ENCODE results near the gene BSND. TPM values are rescaled to one million over a fixed set of nuclear protein-coding genes. Genes with fewer than 3 reads are reported as not detected.

The BSND gene
- polyA plus RNA-seq, 1 donor (not counting 4 experiments of a cell fraction or from before 2014, with no cell fraction given): not detected

DNA sequence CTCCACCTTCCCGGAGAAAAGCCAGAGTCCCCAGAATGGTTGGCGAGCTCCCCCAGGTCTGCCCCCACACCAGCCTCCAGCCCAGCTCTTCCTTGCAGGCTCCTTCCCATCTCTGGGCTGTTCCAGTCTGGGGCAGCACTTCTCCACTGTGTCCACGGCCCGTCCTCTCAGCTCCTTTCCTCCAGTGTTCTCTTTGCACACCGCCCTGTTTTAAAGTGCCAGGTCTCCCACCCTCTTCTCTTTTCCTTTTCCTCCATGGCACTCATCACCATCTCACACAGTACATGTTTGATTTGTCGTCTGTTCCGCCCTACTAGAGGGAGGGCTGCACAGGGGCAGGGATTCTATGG is 34.5 kb downstream of the BSND start:
- no peaks in the 10 kb centered on the region for H3K9me3 ChIP-seq (ENCODE audit: control insufficient read depth, low read depth, low read length)
- H3K9me1 ChIP-seq (ENCODE audit: control insufficient read depth, extremely low read depth, insufficient read depth, low read length): no peaks in the 10 kb centered on the region
- no peak overlapping the region for H3K4me2 ChIP-seq (ENCODE audit: control insufficient read depth, extremely low read depth, insufficient read depth, low read depth, low read length)
- no peak overlapping the region for H2AFZ ChIP-seq (ENCODE audit: control insufficient read depth, low read length)
- dilution Hi-C loops (cut with MboI; ENCODE audit: extremely low pct_ligation_motif_present, low sequenced_read_pairs): no loop called here
- H3K79me2 ChIP-seq (ENCODE audit: control insufficient read depth, insufficient read depth, low read length): no peaks in the 10 kb centered on the region
- no peaks in the 10 kb centered on the region for H4K20me1 ChIP-seq (ENCODE audit: control insufficient read depth, extremely low read depth, insufficient read depth, low read length)
- no peaks in the 10 kb centered on the region for H3K4me1 ChIP-seq (ENCODE audit: control insufficient read depth, extremely low read depth, insufficient read depth, low read length)
- H3K27ac ChIP-seq (ENCODE audit: control insufficient read depth, insufficient read depth, low read length): no peak overlapping the region
- TF ChIP-seq, protein P1, sequence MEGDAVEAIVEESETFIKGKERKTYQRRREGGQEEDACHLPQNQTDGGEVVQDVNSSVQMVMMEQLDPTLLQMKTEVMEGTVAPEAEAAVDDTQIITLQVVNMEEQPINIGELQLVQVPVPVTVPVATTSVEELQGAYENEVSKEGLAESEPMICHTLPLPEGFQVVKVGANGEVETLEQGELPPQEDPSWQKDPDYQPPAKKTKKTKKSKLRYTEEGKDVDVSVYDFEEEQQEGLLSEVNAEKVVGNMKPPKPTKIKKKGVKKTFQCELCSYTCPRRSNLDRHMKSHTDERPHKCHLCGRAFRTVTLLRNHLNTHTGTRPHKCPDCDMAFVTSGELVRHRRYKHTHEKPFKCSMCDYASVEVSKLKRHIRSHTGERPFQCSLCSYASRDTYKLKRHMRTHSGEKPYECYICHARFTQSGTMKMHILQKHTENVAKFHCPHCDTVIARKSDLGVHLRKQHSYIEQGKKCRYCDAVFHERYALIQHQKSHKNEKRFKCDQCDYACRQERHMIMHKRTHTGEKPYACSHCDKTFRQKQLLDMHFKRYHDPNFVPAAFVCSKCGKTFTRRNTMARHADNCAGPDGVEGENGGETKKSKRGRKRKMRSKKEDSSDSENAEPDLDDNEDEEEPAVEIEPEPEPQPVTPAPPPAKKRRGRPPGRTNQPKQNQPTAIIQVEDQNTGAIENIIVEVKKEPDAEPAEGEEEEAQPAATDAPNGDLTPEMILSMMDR (optimal IDR thresholded peaks at IDR 0.05 in 1 of 3, IDR thresholded peaks at IDR 0.05 in 1 of 3, conservative IDR thresholded peaks at IDR 0.05 in 1 of 3; ENCODE audit: extremely low read depth in 1 of 3, insufficient read depth in 2 of 3, low read length in 3 of 3): no peak
- TF ChIP-seq EZH2 (IDR thresholded peaks at IDR 0.05; ENCODE audit: low read length): no peak
- H3K9ac ChIP-seq (ENCODE audit: control insufficient read depth, extremely low read depth, insufficient read depth, low read length): no peak overlapping the region
- no peak overlapping the region for H3K4me3 ChIP-seq (ENCODE audit: control insufficient read depth in 2 of 3, extremely low read depth in 1 of 3, insufficient read depth in 2 of 3, low read depth in 1 of 3, low read length in 3 of 3)
- DNase-seq (ENCODE audit: low read depth, low spot score) (no peak), FAIRE-seq (no peak)
- H3K36me3 ChIP-seq (ENCODE audit: control insufficient read depth in 2 of 2, extremely low read depth in 1 of 2, insufficient read depth in 2 of 2, low read length in 2 of 2): no peaks in the 10 kb centered on the region
- no peaks in the 10 kb centered on the region for H3K27me3 ChIP-seq (ENCODE audit: control insufficient read depth, extremely low read depth, insufficient read depth, low read length)

DNA sequence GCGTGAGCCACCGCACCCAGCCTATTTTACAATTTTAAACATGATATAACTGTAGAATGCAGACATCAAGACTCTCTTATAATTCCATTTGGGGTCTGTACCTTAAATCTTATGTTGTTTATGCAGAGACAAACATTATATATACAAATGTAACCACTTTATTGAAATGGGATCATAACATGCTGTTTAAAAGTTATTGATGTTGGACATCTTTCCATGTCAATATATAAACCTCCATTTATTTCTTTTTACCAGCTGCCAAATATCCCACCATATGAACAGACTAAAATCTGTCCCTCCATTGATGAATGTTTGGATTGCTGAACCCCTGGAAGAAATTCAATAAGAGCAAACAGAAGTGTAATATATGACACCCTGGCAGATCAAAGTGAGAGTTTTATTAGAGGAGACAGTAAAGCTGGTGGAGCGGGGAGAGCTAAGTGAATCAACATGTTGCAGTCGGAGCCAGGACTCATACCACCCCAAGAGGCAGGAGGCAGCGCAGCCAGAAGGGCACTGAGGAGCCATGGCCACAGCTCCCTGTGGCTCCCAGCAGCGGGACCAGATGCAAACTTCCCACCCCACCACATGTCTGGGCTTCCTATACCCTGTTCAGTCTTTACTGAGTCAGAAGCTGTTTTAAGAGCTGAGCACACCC is 35.9 kb downstream of the BSND start:
- dilution Hi-C loops (cut with MboI; ENCODE audit: extremely low pct_ligation_motif_present, low sequenced_read_pairs): no loop called here
- Histone ChIP-seq H4K20me1 (ENCODE audit: control insufficient read depth, extremely low read depth, insufficient read depth, low read length) (no peaks in the 10 kb centered on the region), H3K9ac (ENCODE audit: control insufficient read depth, extremely low read depth, insufficient read depth, low read length) (no peak overlapping the region), H3K27ac (ENCODE audit: control insufficient read depth, insufficient read depth, low read length) (no peak overlapping the region), H3K9me3 (ENCODE audit: control insufficient read depth, low read depth, low read length) (no peaks in the 10 kb centered on the region), H3K36me3 (ENCODE audit: control insufficient read depth in 2 of 2, extremely low read depth in 1 of 2, insufficient read depth in 2 of 2, low read length in 2 of 2) (no peaks in the 10 kb centered on the region), H3K4me3 (ENCODE audit: control insufficient read depth in 2 of 3, extremely low read depth in 1 of 3, insufficient read depth in 2 of 3, low read depth in 1 of 3, low read length in 3 of 3) (no peak overlapping the region), H2AFZ (ENCODE audit: control insufficient read depth, low read length) (no peak overlapping the region), H3K27me3 (ENCODE audit: control insufficient read depth, extremely low read depth, insufficient read depth, low read length) (no peaks in the 10 kb centered on the region), H3K9me1 (ENCODE audit: control insufficient read depth, extremely low read depth, insufficient read depth, low read length) (no peaks in the 10 kb centered on the region), H3K4me1 (ENCODE audit: control insufficient read depth, extremely low read depth, insufficient read depth, low read length) (peaks cover 8% of the 10 kb centered on the region), H3K4me2 (ENCODE audit: control insufficient read depth, extremely low read depth, insufficient read depth, low read depth, low read length) (no peak overlapping the region), H3K79me2 (ENCODE audit: control insufficient read depth, insufficient read depth, low read length) (peaks cover 7% of the 10 kb centered on the region)
- no peak for FAIRE-seq
- no peak for TF ChIP-seq EZH2 (IDR thresholded peaks at IDR 0.05; ENCODE audit: low read length)
- TF ChIP-seq, protein P1 (optimal IDR thresholded peaks at IDR 0.05 in 1 of 3, IDR thresholded peaks at IDR 0.05 in 1 of 3, conservative IDR thresholded peaks at IDR 0.05 in 1 of 3; ENCODE audit: extremely low read depth in 1 of 3, insufficient read depth in 2 of 3, low read length in 3 of 3): no peak
- DNase-seq (ENCODE audit: low read depth, low spot score): no peak
